Peyer's patch (tissue), 4 donors: Measurements from ENCODE around the gene CAPN1. TPM values are rescaled to one million over a fixed set of nuclear protein-coding genes. Genes with fewer than 3 reads are reported as not detected.
"Not testable (repeated sequence)": the region's sequence is repeated elsewhere in the genome, so short reads cannot be mapped to it uniquely, and the experiment has no call there.

Experiments
- DNase-seq, 3 donors: peaks; one replicate each; pipeline ENCODE4 v3.0.0-alpha.2; 2017 to 2019
- H3K27ac ChIP-seq, 4 donors: fragments of 200-600 bp; sonication (generic); one replicate each; pipeline ENCODE4 v1.5.1; 2016 to 2019
- H3K27me3 ChIP-seq, 2 donors: fragments of 200-600 bp; sonication (generic); one replicate each; pipeline ENCODE4 v1.5.1; 2019
- H3K36me3 ChIP-seq, 3 donors: fragments of 200-600 bp; sonication (generic); one replicate each; pipeline ENCODE4 v1.5.1; 2016 to 2019
- H3K4me1 ChIP-seq, 4 donors: fragments of 200-600 bp; sonication (generic); one replicate each; pipeline ENCODE4 v1.5.1; 2016 to 2019
- H3K4me3 ChIP-seq, 4 donors: fragments of 200-600 bp; sonication (generic); 1 replicate in 3 of 4; 2 replicates in 1 of 4; pipeline ENCODE4 v1.5.1; 2016 to 2019; ENCODE audit warnings: mild to moderate bottlenecking in 1 of 4
- H3K9me3 ChIP-seq, 4 donors: fragments of 200-600 bp; sonication (generic); one replicate each; pipeline ENCODE4 v1.5.1; 2016 to 2019; ENCODE audit warnings: mild to moderate bottlenecking in 1 of 4
- CTCF ChIP-seq, 6 experiments: fragments of 450-650 bp in 4 of 6; fragments of 200-600 bp in 2 of 6; sonication (generic) in 1 of 6; IDR thresholded peaks; one replicate each; pipeline ENCODE4 v1.5.1; 2017 to 2019; ENCODE audit warnings: antibody characterized with exemption in 6 of 6, mild to moderate bottlenecking in 3 of 6, moderate library complexity in 1 of 6
- POLR2A ChIP-seq, 2 donors: fragments of 450-650 bp; IDR thresholded peaks; one replicate each; pipeline ENCODE4 v1.5.1; 2017; ENCODE audit warnings: antibody characterized with exemption in 2 of 2, mild to moderate bottlenecking in 2 of 2, moderate library complexity in 2 of 2
- total RNA-seq, 4 donors: library from RNA; depleted of rRNA; stranded (reverse); fragments of >200 nt; gene quantifications; one replicate each; pipeline ENCODE4 v1.1.0, GENCODE V29; 2016

CAPN1 gene
- total RNA-seq, 4 donors from 2014 or later, result 320 to 598 (median 559) TPM

- no peak for TF ChIP-seq POLR2A (IDR thresholded peaks at IDR 0.05)
- TF ChIP-seq CTCF (IDR thresholded peaks at IDR 0.05), result no peak
- no peak for DNase-seq
- no peak overlapping the region for H3K4me3 ChIP-seq
These were observed 59.4 kb downstream of the CAPN1 start for GRCh38 chr11:65241134-65241533.

GRCh38 chr11:65241692-65242091 lies 60.0 kb downstream of the CAPN1 start:
- TF ChIP-seq CTCF (IDR thresholded peaks at IDR 0.05) (no peak), POLR2A (IDR thresholded peaks at IDR 0.05) (no peak)
- Histone ChIP-seq H3K9me3 (no peaks in the 10 kb centered on the region), H3K4me3 (no peak overlapping the region), H3K36me3 (no peaks in the 10 kb centered on the region), H3K27me3 (no peaks in the 10 kb centered on the region), H3K4me1 (no peaks in the 10 kb centered on the region), H3K27ac (no peak overlapping the region)
- DNase-seq, result no peak

More at GRCh38 chr11:65241134-65241533, 59.4 kb downstream of the CAPN1 start:
- Histone ChIP-seq H3K27me3 (no peaks in the 10 kb centered on the region), H3K27ac (no peak overlapping the region), H3K9me3 (no peaks in the 10 kb centered on the region), H3K36me3 (no peaks in the 10 kb centered on the region), H3K4me1 (no peaks in the 10 kb centered on the region)

- H3K36me3 ChIP-seq, result no peaks in the 10 kb centered on the region
- DNase-seq, result no peak
- TF ChIP-seq POLR2A (IDR thresholded peaks at IDR 0.05) (no peak), CTCF (IDR thresholded peaks at IDR 0.05) (no peak)
These were observed 60.7 kb downstream of the CAPN1 start for GRCh38 chr11:65242389-65242788.

GRCh38 chr11:65243797-65244196 lies 62.1 kb downstream of the CAPN1 start:
- no peaks in the 10 kb centered on the region for H3K9me3 ChIP-seq
- no peak overlapping the region for H3K4me3 ChIP-seq
- TF ChIP-seq POLR2A (IDR thresholded peaks at IDR 0.05) (no peak), CTCF (IDR thresholded peaks at IDR 0.05) (no peak)
- H3K27ac ChIP-seq, result no peak overlapping the region
- no peaks in the 10 kb centered on the region for H3K36me3 ChIP-seq
- no peaks in the 10 kb centered on the region for H3K27me3 ChIP-seq
- DNase-seq, result no peak
- H3K4me1 ChIP-seq, result no peaks in the 10 kb centered on the region

More at GRCh38 chr11:65242389-65242788, 60.7 kb downstream of the CAPN1 start:
- H3K4me3 ChIP-seq, result no peak overlapping the region
- H3K27ac ChIP-seq, result no peak overlapping the region
- H3K9me3 ChIP-seq, result no peaks in the 10 kb centered on the region
- no peaks in the 10 kb centered on the region for H3K4me1 ChIP-seq
- no peaks in the 10 kb centered on the region for H3K27me3 ChIP-seq

- not testable (repeated sequence) for H3K9me3 ChIP-seq, H3K27me3 ChIP-seq, H3K27ac ChIP-seq, H3K4me1 ChIP-seq, H3K4me3 ChIP-seq, DNase-seq, H3K36me3 ChIP-seq
These were observed 63.3 kb downstream of the CAPN1 start for GRCh38 chr11:65245046-65245445.

- Histone ChIP-seq H3K9me3 (no peaks in the 10 kb centered on the region), H3K4me3 (no peak overlapping the region)
- DNase-seq, result no peak
These were observed 64.8 kb downstream of the CAPN1 start for GRCh38 chr11:65246506-65246905.

GRCh38 chr11:65248184-65248710 lies 66.5 kb downstream of the CAPN1 start:
- H3K9me3 ChIP-seq, H3K27ac ChIP-seq, H3K36me3 ChIP-seq, DNase-seq, H3K4me1 ChIP-seq, H3K4me3 ChIP-seq, H3K27me3 ChIP-seq: not testable (repeated sequence)

More at GRCh38 chr11:65246506-65246905, 64.8 kb downstream of the CAPN1 start:
- H3K4me1 ChIP-seq, result no peaks in the 10 kb centered on the region
- no peaks in the 10 kb centered on the region for H3K27me3 ChIP-seq
- no peaks in the 10 kb centered on the region for H3K36me3 ChIP-seq
- H3K27ac ChIP-seq, result no peak overlapping the region
- TF ChIP-seq POLR2A (IDR thresholded peaks at IDR 0.05) (no peak), CTCF (IDR thresholded peaks at IDR 0.05) (no peak)
